ENCODE measurements around the gene EVA1B.

GRCh38 chr1:36322041-36322785 is 1.2 kb downstream of the EVA1B start:
- TF ChIP-seq, protein P1, sequence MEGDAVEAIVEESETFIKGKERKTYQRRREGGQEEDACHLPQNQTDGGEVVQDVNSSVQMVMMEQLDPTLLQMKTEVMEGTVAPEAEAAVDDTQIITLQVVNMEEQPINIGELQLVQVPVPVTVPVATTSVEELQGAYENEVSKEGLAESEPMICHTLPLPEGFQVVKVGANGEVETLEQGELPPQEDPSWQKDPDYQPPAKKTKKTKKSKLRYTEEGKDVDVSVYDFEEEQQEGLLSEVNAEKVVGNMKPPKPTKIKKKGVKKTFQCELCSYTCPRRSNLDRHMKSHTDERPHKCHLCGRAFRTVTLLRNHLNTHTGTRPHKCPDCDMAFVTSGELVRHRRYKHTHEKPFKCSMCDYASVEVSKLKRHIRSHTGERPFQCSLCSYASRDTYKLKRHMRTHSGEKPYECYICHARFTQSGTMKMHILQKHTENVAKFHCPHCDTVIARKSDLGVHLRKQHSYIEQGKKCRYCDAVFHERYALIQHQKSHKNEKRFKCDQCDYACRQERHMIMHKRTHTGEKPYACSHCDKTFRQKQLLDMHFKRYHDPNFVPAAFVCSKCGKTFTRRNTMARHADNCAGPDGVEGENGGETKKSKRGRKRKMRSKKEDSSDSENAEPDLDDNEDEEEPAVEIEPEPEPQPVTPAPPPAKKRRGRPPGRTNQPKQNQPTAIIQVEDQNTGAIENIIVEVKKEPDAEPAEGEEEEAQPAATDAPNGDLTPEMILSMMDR (IDR thresholded peaks at IDR 0.05), result no peak
- no peak for TF ChIP-seq POLR2A (IDR thresholded peaks at IDR 0.05)

Data from heart left ventricle (tissue), 13 donors.